NOMO-1 (cell line): ENCODE measurements around the gene ITGA8.

Experiments used
- DNase-seq, 2 experiments: peaks; one replicate each; lab custom pipeline; 2025; ENCODE audit not compliant: unreplicated experiment in 2 of 2; lab: John Stamatoyannopoulos, UW

The ITGA8 gene

GRCh38 chr10:15473396-15473767, 246.3 kb downstream of the ITGA8 start:
- no peak for DNase-seq

DNA sequence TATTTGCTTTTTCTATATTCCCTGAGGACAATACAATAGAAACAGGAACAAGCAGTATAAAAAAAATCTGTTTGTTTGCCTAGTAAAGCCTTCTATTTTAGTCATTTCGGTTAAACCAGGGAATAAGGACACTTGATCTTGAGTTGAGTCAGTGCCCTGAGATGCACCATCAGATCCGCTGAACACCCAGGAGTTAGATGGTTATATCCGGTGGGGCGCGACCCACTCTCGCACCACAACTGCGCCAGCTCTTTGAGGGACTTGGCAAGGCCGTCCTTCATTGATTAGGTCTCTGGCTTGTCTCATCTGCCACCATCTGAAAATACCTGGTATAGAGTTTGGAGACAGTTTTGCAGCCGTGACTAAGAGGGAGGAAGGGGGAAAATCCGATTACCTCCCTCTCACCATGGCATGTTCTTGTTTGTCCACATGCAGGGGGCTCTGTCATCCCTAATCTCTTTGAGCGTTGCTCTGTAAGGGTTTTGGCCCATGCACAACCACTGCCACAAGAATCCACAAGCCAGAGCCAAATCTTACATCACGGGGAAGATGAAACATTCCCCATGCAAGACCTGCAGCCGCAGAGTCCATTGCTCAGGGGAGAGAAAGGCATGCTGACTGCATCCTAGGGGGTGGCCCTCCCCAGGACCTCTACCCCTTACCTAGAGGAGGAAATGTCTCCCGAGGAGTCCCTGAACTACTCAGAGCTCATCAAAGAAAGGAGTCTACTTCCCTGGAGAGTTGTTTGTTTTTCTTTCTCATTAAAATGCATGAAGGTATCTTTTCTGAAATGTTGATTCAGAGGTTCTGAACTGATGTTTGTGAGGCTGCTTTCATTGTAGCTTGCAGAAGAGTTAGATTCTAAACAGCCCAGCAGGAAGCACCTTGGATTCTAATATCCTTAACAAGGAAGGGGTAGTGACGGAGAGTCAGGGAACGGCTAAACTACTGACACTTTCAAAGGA, 247.0 kb downstream of the ITGA8 start:
- no peak for DNase-seq

DNA sequence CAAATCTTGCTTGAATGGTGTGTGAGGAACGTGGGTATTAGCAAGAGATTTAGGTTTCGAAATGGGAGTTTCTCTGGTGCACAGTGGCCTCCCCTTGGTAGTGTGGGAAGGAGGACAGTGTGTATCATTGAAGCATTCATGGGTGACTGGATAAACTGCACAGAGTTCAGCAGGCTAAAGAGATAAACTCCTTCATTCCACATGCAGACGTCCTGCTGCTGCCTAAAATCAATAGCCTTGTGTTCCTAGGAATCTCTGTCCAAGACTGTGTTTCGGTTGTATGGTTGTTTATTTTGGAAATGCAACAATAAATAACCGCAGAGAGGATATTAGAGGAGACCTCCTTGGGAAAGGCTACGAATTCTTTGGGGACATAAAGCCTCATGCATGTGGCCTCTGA, 247.7 kb downstream of the ITGA8 start:
- DNase-seq, result no peak

DNA sequence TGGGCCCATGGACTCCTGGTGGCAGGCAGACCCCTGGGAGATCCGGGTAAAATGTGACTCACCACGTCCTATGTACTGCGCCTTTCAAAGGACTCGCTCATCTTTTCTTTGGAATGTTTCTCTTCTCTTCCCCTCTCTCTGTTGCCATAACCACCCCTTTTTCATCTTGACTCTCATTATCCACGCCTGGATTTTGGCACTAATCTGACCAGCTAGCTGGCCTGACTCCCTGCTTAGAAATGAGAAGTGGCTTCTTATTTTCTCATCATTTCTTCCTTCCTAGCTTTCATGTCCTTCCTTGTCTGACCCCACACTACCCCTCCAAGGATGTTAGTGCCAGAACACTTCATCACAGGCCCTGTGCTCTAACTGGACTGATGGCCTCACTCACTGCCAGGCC, 250.6 kb downstream of the ITGA8 start:
- no peak for DNase-seq

DNA sequence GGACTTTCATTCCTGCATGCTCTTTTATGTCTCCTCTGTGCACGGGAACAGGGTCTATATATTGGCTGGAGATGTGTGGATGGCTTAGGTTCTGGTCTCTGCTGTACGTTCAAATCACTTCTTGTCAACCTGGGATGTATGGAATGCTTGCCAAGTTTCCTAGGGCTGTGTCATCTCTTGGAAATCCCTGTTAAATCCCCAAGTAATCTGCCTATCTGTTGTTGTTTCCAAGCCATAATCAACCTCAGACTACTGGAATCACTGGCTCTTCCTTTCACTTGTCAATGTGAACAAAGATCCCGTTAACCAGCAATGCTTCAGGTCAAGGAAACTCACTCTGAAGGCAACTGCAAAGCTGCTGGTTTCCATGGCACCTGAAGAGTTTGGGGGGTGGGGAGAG, 255.3 kb downstream of the ITGA8 start:
- no peak for DNase-seq
